Hepatocyte (in vitro differentiated cells): ENCODE measurements around the gene PRSS57.

Source experiments
- EZH2 ChIP-seq: fragments of 200-600 bp; sonication (generic); IDR thresholded peaks from 2 replicates; pipeline ENCODE4 v1.6.1; 2016; ENCODE audit warnings: antibody characterized with exemption, mild to moderate bottlenecking, borderline replicate concordance
- EZH2phosphoT487 ChIP-seq: fragments of 200-600 bp; sonication (generic); IDR thresholded peaks from one replicate; pipeline ENCODE4 v1.6.1; 2018; ENCODE audit warnings: antibody characterized with exemption, mild to moderate bottlenecking, low read depth, moderate library complexity; ENCODE audit not compliant: unreplicated experiment, severe bottlenecking
- TF ChIP-seq, protein P1 (sequence below): fragments of 200-600 bp; sonication (generic); IDR thresholded peaks from 2 replicates; pipeline ENCODE4 v1.5.1; 2016; ENCODE audit warnings: antibody characterized with exemption, mild to moderate bottlenecking; ENCODE audit not compliant: poor library complexity

- TF ChIP-seq, protein P1, sequence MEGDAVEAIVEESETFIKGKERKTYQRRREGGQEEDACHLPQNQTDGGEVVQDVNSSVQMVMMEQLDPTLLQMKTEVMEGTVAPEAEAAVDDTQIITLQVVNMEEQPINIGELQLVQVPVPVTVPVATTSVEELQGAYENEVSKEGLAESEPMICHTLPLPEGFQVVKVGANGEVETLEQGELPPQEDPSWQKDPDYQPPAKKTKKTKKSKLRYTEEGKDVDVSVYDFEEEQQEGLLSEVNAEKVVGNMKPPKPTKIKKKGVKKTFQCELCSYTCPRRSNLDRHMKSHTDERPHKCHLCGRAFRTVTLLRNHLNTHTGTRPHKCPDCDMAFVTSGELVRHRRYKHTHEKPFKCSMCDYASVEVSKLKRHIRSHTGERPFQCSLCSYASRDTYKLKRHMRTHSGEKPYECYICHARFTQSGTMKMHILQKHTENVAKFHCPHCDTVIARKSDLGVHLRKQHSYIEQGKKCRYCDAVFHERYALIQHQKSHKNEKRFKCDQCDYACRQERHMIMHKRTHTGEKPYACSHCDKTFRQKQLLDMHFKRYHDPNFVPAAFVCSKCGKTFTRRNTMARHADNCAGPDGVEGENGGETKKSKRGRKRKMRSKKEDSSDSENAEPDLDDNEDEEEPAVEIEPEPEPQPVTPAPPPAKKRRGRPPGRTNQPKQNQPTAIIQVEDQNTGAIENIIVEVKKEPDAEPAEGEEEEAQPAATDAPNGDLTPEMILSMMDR: peak; percentile 31
- no peak for TF ChIP-seq EZH2phosphoT487
- no peak for TF ChIP-seq EZH2
Observed at GRCh38 chr19:708154-709143, 13.2 kb upstream of the PRSS57 start, which contains the start of gene PALM.
